Measurements from ENCODE around the gene LSAMP. TPM values are rescaled to one million over a fixed set of nuclear protein-coding genes. Genes with fewer than 3 reads are reported as not detected.

Gene LSAMP
- total RNA-seq, 1 donor from 2014 or later: 4.4 TPM

GRCh38 chr3:116298151-116298550 is 147.1 kb downstream of the LSAMP start:
- no peak for DNase-seq (ENCODE audit: extremely low spot score, unreplicated experiment)
- no peaks in the 10 kb centered on the region for H3K36me3 Mint-ChIP-seq (ENCODE audit: unreplicated experiment)
- H3K4me3 Mint-ChIP-seq (ENCODE audit: unreplicated experiment): no peak overlapping the region
- H3K27me3 Mint-ChIP-seq (ENCODE audit: unreplicated experiment): peaks cover 2% of the 10 kb centered on the region
- H3K27ac Mint-ChIP-seq (ENCODE audit: unreplicated experiment): no peak overlapping the region
- H3K9me3 Mint-ChIP-seq (ENCODE audit: unreplicated experiment): no peaks in the 10 kb centered on the region
- TF ChIP-seq CTCF (IDR thresholded peaks at IDR 0.05): no peak
- peaks cover 15% of the 10 kb centered on the region for H3K4me1 Mint-ChIP-seq (ENCODE audit: unreplicated experiment)

- Mint-ChIP-seq H3K9me3 (ENCODE audit: unreplicated experiment) (no peaks in the 10 kb centered on the region), H3K36me3 (ENCODE audit: unreplicated experiment) (no peaks in the 10 kb centered on the region), H3K27me3 (ENCODE audit: unreplicated experiment) (peaks cover 6% of the 10 kb centered on the region), H3K4me3 (ENCODE audit: unreplicated experiment) (no peak overlapping the region), H3K4me1 (ENCODE audit: unreplicated experiment) (no peaks in the 10 kb centered on the region), H3K27ac (ENCODE audit: unreplicated experiment) (no peak overlapping the region)
- no peak for DNase-seq (ENCODE audit: extremely low spot score, unreplicated experiment)
- TF ChIP-seq CTCF (IDR thresholded peaks at IDR 0.05): no peak
These were observed 154.1 kb downstream of the LSAMP start for GRCh38 chr3:116291141-116291540.

- no peak for DNase-seq (ENCODE audit: extremely low spot score, unreplicated experiment)
- no peaks in the 10 kb centered on the region for H3K9me3 Mint-ChIP-seq (ENCODE audit: unreplicated experiment)
- no peak overlapping the region for H3K27ac Mint-ChIP-seq (ENCODE audit: unreplicated experiment)
- no peak overlapping the region for H3K4me3 Mint-ChIP-seq (ENCODE audit: unreplicated experiment)
- H3K4me1 Mint-ChIP-seq (ENCODE audit: unreplicated experiment): no peaks in the 10 kb centered on the region
- H3K27me3 Mint-ChIP-seq (ENCODE audit: unreplicated experiment): peaks cover 6% of the 10 kb centered on the region
- TF ChIP-seq CTCF (IDR thresholded peaks at IDR 0.05): no peak
- H3K36me3 Mint-ChIP-seq (ENCODE audit: unreplicated experiment): no peaks in the 10 kb centered on the region
These were observed 156.8 kb downstream of the LSAMP start for GRCh38 chr3:116288485-116288884.

GRCh38 chr3:116285781-116286421 is 159.4 kb downstream of the LSAMP start:
- Mint-ChIP-seq H3K4me3 (ENCODE audit: unreplicated experiment) (no peak overlapping the region), H3K27ac (ENCODE audit: unreplicated experiment) (no peak overlapping the region), H3K36me3 (ENCODE audit: unreplicated experiment) (no peaks in the 10 kb centered on the region), H3K4me1 (ENCODE audit: unreplicated experiment) (no peaks in the 10 kb centered on the region), H3K27me3 (ENCODE audit: unreplicated experiment) (peaks cover 7% of the 10 kb centered on the region), H3K9me3 (ENCODE audit: unreplicated experiment) (no peaks in the 10 kb centered on the region)
- no peak for TF ChIP-seq CTCF (IDR thresholded peaks at IDR 0.05)
- no peak for DNase-seq (ENCODE audit: extremely low spot score, unreplicated experiment)

GRCh38 chr3:116281313-116282143 is 163.8 kb downstream of the LSAMP start:
- no peaks in the 10 kb centered on the region for H3K9me3 Mint-ChIP-seq (ENCODE audit: unreplicated experiment)
- H3K27me3 Mint-ChIP-seq (ENCODE audit: unreplicated experiment): peaks cover 4% of the 10 kb centered on the region
- no peak for TF ChIP-seq CTCF (IDR thresholded peaks at IDR 0.05)
- H3K36me3 Mint-ChIP-seq (ENCODE audit: unreplicated experiment): no peaks in the 10 kb centered on the region
- H3K4me3 Mint-ChIP-seq (ENCODE audit: unreplicated experiment): no peak overlapping the region
- H3K27ac Mint-ChIP-seq (ENCODE audit: unreplicated experiment): no peak overlapping the region
- DNase-seq (ENCODE audit: extremely low spot score, unreplicated experiment): no peak
- no peaks in the 10 kb centered on the region for H3K4me1 Mint-ChIP-seq (ENCODE audit: unreplicated experiment)

All from osteocyte (in vitro differentiated cells).